ENCODE measurements around the gene AOC2.

DNA sequence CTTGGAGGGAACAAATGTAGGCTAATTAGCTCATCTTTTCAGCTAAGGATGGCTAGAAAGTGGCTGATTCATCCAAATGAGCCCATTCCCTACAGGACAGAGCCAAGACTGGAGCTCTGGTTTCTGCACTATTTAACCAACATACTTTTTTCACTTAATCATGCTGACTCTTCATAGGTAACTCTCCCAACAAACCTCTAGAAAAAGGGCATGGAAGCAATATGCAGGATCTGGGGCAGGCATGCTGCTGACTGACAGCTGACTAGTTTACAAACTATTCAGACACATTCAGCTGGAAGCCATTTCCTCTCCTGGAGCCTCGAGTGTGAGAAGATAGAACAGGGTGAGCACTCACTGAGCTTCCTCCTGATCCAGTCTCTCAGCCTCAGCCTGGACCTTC, 26.5 kb upstream of the AOC2 start:
- TF ChIP-seq BRCA1 (IDR thresholded peaks at IDR 0.05; ENCODE audit: low read depth, low read length) (no peak), EZH2 (IDR thresholded peaks at IDR 0.05; ENCODE audit: low read depth, low read length, severe bottlenecking) (no peak), JUND (IDR thresholded peaks at IDR 0.05; ENCODE audit: low read length) (no peak), POLR2A (IDR thresholded peaks at IDR 0.05; ENCODE audit: control extremely low read depth in 1 of 2, low read depth in 2 of 2, low read length in 2 of 2) (no peak), GABPA (IDR thresholded peaks at IDR 0.05; ENCODE audit: borderline replicate concordance, insufficient read depth, low read length) (no peak)
- TF ChIP-seq, protein P1, sequence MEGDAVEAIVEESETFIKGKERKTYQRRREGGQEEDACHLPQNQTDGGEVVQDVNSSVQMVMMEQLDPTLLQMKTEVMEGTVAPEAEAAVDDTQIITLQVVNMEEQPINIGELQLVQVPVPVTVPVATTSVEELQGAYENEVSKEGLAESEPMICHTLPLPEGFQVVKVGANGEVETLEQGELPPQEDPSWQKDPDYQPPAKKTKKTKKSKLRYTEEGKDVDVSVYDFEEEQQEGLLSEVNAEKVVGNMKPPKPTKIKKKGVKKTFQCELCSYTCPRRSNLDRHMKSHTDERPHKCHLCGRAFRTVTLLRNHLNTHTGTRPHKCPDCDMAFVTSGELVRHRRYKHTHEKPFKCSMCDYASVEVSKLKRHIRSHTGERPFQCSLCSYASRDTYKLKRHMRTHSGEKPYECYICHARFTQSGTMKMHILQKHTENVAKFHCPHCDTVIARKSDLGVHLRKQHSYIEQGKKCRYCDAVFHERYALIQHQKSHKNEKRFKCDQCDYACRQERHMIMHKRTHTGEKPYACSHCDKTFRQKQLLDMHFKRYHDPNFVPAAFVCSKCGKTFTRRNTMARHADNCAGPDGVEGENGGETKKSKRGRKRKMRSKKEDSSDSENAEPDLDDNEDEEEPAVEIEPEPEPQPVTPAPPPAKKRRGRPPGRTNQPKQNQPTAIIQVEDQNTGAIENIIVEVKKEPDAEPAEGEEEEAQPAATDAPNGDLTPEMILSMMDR (IDR thresholded peaks at IDR 0.05; ENCODE audit: control extremely low read depth in 1 of 3, insufficient read depth in 1 of 3, low read depth in 1 of 3, low read length in 3 of 3) = no peak
